Stimulated activated CD4-positive, alpha-beta T cell treated with anti-CD3 and anti-CD28 coated beads, Interleukin-1b, Interleukin-23, amount 100 ng/mL, for 24 hours (primary cell): ENCODE measurements around the gene RING1.

Experiments used
- DNase-seq, 4 experiments: peaks; one replicate each; pipeline ENCODE4 v3.0.0-alpha.2; 2020; ENCODE audit warnings: low read depth in 4 of 4, low spot score in 1 of 4

Gene RING1

DNA sequence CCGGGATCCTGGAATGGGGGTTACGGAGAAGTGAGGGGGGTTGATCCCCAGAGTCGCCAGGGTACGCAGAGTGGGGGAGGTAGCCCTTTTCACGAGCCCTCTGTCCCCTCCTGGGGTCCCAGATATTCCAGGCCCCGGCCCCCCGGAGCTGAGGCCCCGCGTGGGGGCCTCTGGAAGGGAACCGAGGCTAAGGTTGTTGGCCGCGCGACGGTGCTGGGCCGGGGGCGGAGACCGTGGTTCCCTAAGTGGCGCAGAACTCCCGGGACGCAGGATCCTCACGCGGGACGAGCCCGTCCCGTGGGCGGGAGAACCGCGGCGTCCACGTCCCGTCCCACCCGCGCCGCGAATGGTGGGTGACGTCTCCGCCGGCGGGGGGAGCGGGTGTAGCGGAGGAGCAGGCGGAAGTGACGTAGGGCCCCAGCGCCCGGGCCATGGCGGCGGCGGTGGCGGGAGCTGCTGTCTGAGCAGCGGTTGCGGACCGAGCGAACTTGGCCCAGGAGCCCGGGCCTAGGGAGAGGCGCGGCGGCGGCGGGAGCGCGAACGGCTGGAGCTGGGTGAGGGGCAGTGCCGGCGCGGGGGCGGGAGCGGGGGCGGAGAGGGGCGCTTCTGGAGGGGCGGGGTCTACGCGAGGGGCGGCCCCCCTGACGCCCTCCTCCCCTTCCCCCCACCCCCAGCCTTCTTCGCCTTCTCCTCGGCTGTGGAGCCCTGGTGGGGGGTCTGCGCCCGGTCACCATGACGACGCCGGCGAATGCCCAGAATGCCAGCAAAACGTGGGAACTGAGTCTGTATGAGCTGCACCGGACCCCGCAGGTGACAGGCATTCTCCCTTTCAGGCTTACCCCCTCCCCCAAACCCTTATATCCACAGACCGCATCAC lies at the start of gene RING1:
RING1 (plus strand) TSS at position 410 of the 877 bp plus-strand sequence; CDS start at position 733, 323 bp downstream.
- peak; percentile 65 to 83 (median 74) for DNase-seq

DNA sequence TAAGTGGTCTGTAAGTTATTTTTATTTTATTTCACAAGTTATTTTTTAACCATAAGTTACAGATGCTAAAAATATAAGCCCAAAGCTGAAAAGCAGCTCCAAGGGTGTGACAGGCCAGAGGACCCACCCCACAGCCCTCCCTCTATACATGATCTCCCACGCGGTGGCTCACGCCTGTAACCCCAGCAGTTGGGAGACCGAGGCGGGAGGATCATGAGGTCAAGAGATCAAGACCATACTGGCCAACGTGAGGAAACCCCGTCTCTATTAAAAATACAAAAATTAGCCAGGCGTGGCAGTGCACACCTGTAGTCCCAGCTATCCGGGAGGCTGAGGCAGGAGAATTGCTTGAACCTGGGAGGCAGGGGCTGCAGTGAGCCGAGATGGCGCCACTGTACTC lies 48.2 kb upstream of the RING1 start:
- DNase-seq = no peak

DNA sequence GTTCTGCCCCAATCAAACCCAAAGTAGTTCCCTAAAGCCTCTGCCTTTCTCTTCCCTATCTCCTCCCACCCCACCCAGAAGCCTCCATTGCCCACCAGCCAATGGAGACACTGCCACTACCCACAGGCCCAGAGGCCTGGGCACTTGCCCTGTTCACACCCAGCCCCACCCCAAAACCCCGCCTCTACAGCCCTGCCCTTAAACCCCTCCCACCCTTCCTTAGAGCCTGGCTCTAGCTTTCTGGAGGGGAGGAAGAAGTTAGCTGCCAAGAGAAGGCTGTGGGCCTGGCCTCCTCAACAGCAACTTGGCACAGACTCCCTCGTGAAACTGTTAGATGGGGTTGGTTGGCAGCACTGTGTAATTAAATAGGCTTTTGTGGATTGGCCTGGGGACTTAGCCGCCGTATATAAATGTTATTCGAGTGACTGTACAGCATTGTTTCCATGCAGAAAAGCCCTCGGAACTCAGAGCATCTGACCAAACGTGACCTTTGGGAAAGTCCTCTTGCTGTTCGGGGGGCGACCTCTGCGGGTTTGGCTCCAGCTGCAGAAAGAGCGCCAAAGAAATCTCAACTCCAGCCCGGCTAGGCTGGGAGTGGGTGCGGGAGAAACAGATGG lies 47.5 kb upstream of the RING1 start:
- DNase-seq = no peak

DNA sequence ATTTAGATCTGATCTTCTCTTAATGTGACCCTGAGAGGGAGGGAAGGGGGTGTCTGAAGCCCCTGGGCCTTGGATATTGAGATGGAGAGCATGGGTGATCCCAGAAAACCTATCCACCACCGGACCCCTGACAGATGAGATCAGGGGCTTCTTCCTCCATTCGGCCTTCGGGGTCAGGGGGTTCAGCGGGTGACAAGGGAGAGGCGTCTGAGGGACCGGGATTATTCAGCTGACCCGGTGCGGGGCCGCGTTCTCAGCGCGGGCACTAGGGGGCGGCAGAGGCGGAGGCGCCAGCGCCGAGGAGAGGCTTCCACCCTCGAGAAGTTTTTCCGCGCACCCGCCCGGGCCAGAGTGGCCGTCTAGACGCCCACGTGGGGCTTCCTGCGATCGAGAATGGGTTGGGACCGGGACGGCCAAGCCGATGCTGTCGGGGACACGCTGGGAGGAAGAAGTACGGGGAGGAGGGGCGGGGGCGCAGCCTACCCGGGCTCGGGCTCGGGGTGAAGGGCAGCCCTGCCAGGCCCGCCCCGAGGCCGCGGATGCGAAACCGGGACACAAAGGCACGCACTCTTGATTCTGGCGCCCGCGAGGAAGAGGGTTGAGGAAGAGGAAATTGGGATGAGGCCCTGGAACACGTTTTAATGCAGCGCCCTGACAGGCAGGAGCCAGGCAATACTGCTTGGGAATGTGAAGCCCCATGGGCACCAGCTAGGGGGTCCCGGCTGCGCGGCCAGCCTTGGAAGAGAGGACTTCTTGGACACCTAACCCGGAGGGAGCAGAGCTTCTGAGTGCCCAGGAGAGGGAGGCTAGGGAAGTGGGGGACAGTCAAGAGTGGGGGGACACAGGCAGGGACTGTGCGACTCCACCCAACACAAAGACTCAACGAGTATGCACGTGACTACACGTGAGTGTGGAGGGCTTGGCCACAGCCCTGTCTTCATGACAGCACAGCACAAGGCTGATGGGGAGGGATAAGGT lies 46.7 kb upstream of the RING1 start:
- DNase-seq = peak; percentile 59 to 78 (median 73)

DNA sequence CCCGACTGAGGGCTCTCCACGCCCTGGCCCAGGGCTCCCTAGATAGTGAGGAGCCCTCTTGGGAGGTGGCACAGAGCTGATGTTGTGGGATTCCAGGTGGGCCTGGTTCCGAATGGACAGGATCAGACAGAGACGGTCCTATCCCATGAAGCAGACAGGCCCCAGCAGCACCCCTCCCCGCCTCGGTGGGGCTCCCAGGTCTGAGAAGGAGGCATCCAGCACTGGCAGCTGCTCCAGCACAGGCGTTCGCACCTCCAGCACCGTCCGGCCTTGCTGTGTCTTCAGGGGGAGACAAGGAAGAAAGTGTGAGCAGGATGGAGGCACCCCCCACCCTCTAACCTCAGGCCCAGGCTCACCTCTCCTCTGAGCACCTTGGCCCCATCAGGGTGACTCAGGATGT lies 44.8 kb upstream of the RING1 start:
- DNase-seq = no peak

DNA sequence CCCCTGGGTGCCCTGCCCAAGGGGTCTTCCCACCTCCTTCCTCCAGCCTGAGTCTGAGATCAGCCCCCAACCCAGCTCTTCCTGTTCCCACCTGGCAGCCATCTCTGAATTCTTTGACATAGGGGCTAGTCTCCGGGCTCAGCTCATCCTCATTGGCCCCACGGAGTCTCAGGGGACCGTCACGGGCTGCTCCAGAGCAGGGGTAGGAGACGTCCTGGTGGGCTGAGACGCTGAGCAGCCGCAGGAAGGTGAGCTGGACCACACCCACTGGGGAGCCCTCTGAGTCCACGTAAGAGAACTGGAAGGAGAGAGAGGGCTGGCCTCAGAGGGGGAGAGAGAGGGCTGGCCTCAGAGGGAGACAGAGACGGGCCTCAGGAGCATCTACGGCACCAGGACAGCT lies 44.1 kb upstream of the RING1 start:
- no peak for DNase-seq

DNA sequence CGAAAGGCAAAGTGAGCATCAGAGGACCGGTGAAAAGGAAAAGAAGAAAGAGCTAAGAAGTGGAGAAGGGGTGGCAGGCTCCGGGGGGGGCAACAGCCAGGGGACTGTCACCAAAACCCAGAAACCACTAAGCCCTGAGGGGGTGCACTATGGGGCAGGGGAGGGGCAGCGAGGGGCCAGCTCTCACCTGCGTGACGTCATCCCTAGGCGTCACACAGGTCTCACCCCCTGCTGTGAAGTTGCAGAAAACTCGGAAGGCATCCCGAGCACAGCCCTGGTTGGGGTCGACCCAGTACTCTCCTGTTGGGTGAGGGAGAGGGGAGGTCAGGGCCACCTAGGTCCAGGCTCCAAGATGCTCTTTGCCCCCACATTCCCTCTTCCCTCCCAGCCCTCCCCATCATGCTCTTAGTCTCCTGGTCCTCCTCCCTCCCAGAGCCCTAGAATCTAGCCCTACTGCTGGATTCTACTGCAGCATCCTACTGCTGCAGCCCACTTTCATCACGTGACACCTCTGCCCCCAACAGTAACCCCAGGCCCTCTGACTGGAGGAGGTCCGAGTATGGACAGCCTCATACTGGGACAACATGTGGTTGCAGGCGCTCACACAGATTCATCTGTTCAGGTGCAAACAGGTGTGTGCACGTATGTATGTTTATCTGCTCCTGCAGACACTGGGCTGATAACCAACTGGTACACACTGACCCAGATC lies 43.5 kb upstream of the RING1 start:
- no peak for DNase-seq

DNA sequence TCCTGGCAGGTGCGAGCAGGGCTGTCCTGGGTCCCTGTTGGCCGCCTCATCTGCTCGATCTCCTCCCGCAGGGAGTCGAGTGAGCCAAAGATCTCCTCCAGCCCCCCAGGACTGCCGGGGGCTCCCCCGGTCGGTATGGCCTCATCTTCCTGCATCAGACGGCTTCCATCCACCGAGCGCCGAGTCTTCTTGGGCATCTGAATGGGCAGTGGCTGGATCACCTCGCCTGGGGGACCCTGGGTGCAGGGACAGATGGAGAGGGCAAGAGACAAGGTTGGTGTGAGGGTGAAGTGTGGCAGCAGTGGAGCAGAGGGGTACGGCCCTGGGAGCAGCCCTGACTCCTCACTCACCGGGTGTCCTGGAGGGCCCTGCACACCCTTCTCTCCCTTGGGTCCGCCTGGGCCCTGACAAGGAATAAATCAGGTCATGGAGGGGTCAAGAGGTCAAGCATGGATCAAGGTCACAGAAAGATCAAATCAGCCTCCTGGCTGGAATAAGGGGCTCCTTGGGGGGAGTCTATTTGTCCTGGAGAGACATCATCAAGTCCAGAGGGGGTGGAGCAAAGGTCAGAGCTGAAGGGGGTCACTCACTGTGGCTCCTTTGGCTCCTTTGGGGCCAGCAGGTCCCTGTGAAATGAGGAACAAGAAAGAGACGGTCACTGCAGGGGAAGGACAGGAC lies 42.6 kb upstream of the RING1 start:
- no peak for DNase-seq

DNA sequence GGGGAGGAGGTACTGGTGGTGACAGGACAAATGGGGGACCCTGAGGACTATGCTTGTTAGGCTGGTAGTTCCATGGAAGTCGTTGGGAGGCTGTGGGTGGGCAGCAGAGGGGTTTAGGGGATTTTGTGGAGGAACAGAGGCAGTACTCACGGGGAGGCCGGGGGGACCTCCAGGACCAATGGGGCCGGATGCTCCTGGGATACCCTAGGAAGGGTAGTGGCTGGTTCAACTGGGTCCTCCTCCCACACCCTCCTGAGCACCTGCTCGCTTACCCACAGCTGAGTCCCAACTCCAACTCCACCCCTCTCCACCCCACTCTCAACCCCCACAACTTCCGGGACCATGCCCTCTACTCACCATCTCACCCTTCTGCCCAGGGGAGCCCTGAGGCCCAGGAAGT lies 41.9 kb upstream of the RING1 start:
- DNase-seq = no peak

DNA sequence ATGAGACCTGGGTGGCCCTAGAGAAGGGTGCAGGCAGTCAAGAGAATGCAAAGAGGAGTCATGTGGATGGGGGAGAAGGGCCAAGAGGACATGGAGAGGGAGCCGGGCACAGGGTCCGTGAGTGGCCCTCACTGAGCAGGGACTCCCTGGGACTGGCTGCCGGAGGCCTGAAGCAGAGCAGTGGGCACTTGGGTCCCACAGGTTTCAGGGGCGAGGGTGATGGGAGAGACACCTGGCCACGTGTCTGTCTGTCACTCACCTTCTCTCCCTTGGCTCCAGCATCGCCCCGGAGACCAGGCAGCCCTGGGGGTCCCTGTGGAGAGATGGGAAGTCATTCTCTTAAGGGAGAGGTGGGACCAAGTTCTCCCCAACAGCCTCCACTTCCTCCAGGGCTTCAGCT lies 41.5 kb upstream of the RING1 start:
- DNase-seq = no peak

DNA sequence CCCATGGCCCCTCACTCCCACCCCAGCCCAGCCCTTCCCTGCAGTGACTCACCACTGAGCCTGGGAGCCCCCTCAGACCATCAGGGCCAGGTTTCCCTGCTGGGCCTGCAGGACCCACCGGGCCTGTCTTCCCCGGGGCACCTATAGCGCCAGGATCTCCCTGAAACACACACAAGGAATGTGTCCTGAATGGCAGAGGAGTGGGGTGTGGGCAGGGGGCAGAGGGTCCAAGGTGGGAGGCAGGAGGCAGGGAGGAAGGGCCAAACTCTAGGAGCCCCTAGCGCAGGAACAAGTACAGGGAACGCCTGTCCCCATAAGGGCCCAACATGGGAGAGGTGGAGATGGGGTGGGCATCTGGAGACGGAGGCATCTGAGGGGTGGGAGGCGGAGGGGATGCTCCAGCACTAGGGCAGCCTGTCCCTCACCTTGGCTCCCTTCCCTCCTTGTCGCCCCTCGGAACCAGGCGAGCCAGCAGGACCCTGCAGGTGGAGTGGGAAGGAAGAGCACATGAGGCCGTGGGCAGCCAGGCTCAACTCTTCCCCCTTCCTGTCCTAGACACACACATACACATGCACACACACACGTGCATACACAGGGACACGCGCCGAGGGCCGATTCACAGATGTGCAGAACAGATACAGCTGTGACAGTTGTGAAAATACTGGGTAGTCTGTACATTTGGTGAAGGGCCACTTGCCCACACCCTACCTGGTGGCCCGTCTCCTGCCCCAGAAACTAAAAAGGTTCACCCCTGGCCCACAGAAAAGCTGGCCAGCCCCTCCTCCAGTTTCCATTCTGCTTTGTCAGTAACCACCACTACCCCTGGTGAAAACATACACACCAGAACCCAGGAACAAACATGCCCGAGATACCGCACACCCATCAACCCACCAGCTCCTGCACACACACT lies 40.7 kb upstream of the RING1 start:
- no peak for DNase-seq

DNA sequence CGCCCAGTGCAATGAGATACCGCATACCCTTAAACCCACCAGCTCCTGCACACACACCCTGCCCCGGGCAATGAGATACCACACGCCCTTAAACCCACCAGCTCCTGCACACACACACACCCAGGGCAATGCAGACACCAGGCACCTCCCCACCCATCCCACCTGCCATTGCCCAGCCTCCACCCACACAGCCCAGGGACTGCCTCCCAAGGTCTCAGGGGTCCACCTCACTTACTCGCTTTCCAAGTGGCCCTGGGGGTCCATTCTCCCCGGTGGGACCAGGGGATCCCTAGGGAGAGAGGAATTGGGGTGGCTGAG lies 40.1 kb upstream of the RING1 start:
- DNase-seq = no peak

DNA sequence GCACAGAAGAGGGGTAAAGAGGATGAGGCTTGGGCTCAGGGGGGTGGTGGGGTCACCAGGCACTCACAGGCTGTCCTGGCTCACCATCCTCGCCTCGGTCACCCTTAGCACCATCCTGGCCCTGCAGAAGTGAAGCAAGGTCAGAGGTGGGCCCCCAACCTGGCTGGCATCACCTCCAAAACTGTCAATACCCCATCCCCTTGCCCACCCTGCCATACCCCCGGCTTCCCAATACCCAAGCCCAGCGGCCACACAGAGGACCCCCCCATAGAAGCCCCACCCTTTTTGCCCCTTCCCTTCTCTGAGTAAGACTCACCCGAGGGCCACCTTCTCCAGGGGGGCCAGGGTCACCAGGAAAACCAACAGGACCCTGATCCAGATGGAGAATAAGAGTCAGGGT lies 39.7 kb upstream of the RING1 start:
- no peak for DNase-seq

DNA sequence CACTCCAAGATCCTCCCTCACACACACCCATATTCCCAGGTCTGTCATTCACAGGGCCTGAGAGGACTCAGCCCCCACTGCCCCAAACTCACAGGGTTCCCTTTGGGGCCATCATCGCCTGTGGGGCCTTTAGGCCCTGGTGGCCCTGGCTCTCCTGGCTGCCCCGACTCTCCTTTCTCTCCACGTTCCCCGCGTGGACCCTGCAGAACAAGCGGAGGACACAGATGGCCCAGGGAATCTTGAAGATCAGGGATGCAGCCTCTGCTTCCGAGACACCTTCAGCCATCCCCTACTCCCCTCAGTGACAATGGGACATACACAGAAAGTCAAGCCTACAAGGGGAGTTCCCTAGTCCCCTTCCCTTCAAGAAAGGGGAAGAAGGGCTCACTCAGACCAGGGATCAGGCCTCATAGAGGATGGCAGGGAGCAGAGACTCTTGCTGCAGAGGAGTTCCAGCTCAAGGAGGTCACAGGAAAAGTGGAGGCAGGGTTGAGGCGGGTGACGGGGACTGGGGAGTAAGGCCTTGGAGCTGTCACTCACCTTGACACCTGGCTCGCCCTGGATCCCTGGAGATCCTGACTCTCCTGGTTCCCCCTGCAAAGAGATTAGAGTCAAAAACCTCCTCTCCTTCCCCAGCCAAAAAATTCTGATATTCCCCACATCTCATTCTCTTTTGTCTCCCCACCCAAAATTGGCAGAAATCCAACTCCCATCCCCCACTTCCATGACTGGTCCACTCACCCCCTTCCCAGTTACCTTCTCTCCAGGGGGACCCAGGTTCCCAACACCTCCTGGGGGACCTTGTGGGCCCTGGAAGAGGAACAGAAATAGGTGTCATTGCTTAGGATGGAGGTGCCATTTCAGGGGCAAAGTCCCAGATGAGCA lies 38.8 kb upstream of the RING1 start:
- DNase-seq = no peak

DNA sequence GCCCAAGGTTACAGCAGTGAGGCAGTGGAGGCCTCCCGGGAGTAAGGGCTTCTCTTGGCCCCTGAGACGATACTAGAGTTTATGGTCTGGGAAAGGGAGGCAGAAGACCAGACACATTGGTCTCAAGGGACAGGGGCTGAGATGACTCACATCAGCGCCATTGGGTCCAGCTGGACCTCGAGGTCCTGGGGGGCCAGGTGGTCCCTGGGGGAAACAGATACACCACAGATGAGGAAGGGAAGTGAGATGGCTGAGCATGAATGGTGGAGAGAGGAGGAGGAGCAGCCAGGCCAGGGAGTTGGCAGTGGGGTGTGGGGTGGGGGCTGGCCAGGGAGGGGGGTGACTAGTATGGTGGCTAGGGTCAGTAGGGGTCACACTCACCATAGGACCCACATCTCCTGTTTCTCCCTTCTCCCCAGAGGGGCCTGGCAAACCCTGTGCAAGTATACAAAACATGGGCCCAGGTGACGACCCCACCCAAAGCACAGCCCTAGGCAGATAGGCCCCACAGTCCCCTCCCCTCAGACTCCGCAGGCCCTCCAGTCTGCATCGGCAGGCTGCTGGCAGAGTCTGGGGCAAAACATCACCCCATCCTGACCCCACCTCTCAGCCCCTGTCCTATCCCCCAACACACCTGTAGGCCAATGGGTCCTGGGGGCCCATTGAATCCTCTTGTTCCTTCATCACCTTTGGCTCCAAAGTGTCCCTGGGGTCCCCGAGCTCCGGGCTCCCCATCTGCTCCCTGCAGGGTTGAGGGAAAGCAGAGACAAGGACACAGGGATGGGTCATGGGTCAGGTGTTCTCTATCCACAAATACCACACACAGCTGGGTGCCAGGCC lies 37.9 kb upstream of the RING1 start:
- no peak for DNase-seq

DNA sequence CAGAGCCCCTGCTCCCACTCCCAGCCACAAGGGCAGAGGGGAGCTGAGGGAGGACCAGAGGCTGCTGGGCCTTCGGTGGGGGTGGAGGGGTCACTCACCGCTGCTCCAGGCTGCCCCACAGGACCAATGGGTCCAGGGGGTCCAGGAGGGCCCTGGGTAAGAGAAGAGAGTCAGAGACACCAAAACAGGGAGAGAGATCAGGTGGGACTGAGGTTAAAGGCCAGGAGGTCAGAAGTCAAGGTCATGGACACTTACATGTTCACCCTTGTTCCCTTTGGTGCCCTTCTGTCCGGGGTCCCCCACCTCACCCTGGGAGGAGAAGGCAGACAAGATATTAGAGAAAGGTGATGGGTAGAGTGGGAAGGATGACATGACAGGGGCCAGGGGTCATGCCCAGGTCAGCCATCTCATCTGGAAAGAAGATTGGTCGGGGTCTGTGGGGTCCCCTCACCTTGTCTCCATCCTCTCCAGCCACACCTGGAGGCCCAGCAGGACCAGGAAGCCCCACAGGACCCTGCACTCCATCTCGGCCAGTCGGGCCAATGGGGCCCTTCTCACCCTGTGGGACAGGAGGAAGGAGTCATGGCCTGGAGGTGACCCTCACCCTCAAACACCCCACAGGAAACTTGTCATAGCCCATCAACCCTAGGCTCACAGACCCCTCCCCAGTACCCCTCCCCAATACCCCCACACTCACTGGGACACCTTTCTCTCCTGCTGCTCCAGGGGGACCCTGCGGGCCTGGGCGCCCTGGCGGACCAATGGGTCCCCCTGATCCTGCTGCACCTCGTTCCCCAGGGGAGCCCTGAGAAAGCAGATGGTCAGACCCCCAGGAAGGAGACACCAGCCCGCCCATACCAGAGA lies 37.1 kb upstream of the RING1 start:
- DNase-seq = no peak
